Limb (tissue), 2 donors: ENCODE measurements around the gene SDK1.
A peak's percentile ranks its signal among the peaks of the same experiment; 100 is the strongest.

ENCODE experiments used
- DNase-seq, 2 donors: peaks; one replicate each; pipeline ENCODE4 v3.0.0-alpha.2; 2016; ENCODE audit errors: extremely low spot score in 2 of 2

The SDK1 gene

DNA sequence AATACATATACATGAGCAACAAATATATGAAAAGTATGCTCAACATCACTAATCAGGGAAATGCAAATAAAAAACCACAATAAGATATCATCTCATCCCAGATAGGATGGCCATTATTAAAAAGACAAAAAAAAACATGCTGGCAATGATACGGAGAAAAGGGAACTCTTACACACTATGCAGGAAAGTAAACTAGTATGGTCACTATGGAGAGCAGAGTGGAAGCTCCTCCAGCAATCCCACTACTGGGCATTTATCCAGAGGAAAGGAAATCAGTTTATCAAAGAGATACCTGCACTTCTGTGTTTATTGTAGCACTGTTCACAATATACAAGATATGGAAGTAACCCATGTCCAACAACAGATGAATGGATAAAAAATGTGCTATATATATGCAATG is 217.5 kb downstream of the SDK1 start:
- no peak for DNase-seq

DNA sequence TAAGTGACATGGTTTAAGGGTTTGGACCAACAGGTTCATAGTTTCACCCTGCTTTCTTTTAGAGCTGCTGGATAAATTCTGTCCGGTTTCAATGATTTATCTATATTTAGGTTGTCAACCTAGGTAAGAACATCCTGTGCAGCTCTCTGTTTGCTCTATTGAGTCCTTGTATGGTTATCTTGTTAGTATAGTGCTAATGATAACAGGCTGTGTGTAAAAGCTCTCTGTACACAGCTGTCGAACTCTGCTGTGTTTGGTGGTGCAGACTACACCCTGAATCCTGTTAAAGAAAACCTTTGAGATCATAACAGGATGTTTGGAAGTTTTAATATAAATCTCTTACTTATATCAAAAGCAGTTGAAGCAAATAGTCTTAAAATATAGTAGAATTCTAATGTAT is 219.2 kb downstream of the SDK1 start:
- no peak for DNase-seq

DNA sequence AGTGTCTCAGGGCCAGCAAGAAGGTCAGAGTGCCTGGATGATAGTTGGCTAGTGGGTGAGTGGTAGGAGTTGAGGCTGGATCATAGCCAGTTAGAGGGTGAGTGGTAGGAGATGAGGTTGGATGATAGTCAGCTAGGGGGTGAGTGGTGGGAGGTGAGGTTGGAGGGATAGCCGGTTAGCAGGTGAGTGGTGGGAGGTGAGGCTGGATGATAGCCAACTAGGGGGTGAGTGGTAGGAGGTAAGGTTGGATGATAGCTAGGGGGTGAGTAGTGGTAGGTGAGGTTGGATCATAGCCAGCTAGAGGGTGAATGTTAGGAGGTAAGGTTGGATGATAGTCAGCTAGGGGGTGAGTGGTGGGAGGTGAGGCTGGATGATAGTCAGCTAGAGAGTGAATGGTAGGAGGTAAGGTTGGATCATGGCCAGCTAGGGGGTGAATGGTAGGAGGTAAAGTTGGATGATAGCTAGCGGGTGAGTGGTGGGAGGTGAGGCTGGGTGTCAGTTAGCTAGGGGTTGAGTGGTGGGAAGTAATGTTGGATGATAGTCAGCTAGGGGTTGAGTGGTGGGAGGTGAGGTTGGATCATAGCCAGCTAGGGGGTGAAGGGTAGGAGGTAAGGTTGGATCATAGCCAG is 226.6 kb downstream of the SDK1 start:
- no peak for DNase-seq

- no peak for DNase-seq
These were observed 232.0 kb downstream of the SDK1 start for GRCh38 chr7:3533040-3533439.

DNA sequence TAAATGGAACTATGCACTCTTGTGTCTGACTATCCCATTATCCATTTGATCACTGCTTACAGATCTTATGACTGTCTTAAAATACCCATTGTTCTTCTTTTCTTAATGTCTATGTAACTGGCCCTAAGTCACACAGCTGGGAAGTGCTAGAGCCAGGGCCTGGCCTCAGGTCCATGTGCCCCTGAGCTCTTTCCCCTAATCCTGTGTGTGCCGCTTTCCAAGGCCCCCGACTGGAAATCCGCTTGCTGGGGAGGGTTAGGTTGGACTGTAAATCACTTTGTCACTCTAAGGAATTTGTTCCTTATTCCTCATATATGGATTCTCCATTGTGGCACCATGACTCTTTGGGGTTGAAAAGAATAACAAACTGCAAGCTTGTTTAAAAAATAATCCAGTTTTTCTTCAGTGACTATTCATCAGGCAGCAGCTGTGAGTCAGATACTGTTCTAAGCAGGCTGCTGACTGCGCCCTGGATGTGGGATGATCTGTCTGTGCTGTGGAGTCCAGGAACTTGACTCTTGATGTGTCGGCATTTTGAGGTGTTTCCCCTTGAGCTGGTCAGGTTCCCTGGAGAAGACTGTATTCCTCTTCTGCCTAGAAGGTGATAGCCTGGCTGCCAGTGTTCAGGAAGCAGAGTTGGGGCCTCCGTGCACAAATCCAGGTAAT is 236.3 kb downstream of the SDK1 start:
- DNase-seq, result no peak

DNA sequence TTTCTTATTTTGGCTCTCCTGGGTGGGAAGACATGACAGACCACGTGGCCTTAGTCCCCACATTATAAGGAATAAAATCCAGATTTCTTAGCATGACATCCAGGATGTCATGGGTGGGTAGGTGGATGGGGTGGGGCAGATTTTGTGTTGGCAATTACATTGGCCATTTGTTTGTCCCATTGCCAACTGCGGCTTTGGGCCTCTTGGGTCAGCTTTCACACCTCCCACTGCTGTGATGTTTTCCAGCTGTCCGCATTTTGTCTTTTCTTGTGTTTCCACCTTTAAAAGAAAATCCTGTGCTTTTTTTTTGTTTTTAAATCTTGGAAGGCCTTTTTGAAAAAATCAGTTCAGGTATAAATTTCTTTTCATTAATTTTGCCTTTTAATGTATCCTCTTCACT is 237.0 kb downstream of the SDK1 start:
- no peak for DNase-seq

DNA sequence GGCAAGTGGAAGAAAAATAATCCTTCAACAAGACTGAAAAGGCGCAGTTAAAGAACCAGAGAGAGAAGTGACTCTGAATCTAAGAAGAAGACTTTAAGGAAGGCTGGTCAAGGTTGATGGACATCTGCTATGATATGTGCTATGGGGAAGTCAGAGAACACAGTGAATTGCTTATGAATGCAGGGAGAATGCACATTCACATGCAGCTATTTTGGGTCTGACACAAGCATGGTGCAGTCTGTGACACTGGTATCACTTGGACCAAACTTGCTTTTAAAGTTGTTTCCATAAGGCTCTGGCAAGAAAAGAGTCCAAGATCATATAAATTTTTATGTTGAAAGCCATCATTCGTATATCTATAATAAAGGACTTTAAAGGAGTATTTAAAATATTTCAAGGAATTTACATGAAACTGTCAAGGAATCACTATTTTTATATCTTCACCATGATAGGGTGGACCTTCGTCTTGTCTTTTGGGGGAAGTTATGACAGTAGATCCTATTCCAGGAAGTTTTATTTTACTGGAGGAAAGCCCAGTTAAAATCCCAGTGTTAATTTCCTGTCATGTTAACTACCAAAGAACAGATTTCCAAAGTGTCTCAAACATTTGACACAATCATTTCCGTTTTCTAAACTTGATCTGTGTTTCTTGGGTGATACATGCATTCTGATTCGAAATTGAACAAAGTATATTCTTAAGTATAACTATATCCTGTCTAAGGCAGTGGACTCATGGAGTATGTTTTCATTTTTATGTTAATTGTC is 239.6 kb downstream of the SDK1 start:
- DNase-seq, result no peak

DNA sequence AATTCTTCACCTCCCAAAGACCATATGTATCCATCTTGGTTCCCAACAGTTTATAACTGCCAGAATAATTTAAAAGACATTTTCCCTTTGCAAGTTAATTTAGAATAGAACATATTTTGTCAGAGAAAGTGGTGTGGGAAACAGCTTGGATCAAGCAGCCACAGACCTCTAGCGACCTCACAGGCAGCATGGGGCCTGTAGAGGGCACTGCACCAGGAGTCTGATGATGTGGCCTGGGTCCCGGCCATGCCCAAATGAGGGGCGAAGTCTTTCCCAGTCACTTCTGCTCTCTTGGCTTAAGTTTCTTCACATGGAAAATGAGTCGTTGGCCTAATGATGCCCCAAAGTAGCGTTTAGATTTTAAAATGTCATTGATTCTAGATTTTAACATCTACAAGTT is 243.2 kb downstream of the SDK1 start:
- DNase-seq, result no peak

DNA sequence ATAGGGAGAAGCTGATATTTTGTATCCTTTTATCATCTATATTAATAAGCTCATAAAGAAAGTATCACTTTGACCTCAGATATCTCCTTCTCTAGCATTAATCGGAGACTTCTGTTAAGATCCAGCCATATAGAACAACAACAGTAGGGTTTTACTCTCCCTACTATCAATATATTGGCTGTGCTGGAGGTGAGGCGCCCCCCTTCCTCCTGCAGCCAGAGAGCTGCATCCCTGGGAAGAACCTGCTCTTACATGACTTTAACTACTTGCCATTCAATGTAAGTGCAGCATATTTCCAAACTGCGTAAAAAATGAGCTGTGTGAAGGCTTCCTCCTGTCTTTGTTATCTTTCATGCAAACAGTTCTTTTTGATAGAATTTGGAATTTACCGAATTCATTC is 247.8 kb downstream of the SDK1 start:
- DNase-seq, result no peak

DNA sequence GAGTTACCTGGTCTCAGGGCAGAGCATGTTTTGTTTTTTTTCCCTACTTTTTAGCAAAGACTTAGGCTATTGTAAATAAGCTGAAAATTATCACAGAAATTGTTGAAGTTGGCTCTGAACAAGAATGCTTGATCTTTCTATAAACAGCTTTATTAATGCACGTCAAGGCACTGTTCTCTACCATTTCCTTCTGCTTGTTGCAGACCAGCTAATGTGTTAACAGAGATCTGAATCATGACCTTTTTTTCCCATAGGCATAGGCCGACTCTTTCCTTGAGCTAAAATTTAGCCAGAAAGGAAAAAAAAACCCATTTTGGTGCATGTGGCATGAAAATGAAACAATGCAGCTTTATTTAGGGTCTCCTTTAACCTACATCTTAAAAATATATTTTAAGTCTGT is 248.5 kb downstream of the SDK1 start:
- DNase-seq, result no peak

DNA sequence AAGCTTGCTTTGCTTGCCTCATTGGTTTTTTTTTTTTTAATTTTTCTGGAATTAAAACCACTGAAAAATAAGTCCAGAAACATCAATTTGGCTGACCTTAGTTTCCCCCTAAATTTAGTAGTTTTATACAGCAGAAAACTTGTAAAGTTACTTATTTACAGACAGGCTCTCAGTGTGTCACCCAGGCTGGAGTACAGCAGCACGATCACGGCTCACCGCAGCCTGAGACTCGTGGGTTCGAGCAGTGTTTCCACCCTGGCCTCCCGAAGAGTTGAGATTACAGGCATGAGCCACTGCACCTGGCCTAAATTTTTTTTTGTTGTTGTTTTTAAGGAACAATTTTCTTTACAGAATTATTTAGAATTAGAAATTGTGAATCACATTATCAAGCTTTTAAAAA is 250.5 kb downstream of the SDK1 start:
- no peak for DNase-seq

GRCh38 chr7:3552499-3552898 is 251.4 kb downstream of the SDK1 start:
- no peak for DNase-seq

DNA sequence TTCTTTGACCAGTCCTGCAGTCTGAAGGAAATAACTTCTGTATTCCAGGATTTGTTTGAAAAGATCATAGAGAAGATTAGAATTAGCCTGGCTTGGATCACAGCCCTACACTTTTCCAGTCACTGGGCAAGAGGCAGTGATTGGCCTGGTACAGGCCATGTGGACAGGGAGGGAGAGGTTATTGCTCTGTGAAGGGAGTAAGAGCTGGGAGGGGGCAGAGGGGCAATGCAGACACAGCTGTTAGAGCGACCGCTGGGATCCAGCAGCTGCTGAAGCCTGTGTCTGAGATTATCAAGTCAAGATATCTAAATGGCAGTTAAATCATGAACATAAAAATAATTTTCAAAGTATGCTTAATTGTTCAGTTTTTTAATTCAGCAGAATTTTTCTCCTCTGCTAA is 257.3 kb downstream of the SDK1 start:
- peak in 1 of 2 donors; percentile 67 for DNase-seq

DNA sequence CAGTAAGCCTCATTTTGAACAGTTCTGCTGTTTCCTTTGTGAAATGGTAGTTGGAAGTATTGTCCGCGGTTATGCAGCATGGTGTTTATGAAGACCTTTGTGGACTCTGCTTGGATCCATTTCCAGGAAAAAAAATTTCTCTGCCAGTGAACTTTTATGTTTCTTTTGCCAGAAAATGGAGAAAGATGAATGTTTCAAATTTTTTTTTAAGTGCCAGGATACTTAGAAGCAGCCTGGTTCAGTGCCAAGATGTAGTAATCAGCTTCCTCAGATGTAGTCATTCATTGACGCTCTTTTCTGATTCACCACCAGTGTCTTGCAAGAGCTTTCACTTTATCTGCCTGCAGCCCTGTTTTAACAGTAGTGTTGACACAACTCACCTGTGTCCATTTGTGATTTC is 258.2 kb downstream of the SDK1 start:
- DNase-seq, result peak in 1 of 2 donors; percentile 50

- no peak for DNase-seq
These were observed 259.4 kb downstream of the SDK1 start for GRCh38 chr7:3560495-3560894.

- DNase-seq, result no peak
These were observed 260.9 kb downstream of the SDK1 start for GRCh38 chr7:3561932-3562331.

GRCh38 chr7:3564231-3564630 is 263.2 kb downstream of the SDK1 start:
- DNase-seq, result no peak

DNA sequence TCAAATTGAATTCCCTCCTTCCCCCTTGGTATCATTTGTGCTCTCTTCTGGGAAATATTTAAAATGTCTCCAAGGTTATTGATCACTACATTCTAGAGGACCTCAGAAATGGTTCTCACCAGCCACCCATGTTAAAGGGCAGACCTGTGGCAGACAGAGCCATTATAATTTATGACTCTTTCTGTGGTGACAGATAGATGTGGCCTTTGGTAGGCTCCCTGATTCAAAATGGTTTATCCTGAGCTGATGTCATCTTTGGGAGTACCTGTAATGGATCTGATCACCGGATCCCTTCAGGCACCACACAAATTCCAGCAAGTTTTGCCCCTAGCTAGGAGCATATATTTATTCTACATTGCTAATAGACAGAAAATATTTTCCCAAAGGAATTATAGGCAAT is 267.5 kb downstream of the SDK1 start:
- no peak for DNase-seq

DNA sequence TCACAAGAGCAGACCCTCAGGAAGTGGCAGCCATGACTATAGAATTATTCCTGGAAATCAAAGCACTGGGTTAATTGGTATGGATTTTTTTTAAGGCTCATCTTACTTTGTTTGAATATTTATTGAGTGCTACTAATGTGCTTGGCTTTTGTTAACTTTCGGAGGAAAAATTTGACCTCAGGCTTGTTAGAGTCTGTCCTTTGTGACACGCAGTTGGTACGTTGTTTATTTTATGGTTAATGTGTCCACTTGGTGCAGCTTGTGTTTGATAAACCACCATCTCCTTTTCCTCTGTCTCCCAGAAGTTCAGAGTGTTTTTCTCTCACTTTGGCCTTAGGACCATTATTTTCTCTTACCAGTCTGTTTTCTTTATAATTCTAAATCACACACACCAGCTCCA is 268.6 kb downstream of the SDK1 start:
- no peak for DNase-seq

DNA sequence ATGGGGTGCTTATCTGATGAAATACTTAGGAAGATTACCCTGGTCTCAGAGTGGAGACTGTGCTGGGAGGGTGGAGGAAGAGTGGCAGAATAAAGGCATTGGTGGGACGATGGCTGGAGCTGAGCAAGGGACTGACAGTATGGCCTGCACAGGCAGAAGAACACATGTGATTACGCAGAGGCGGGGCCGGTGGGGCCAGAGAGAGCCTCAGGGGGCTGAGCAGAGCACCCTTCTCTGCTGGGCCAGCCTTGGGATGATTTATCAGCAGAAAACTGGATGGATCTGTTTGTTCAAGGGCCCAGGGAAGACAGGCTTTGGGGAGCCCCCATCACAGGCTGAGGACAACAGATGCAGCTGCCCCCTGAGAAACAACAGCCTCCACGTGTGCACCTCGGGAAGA is 272.1 kb downstream of the SDK1 start:
- no peak for DNase-seq

- DNase-seq, result no peak
These were observed 273.3 kb downstream of the SDK1 start for GRCh38 chr7:3574386-3574785.

GRCh38 chr7:3575753-3576531 is 274.9 kb downstream of the SDK1 start:
- no peak for DNase-seq
